Measurements from ENCODE around the gene ZNF385A. TPM values are rescaled to one million over a fixed set of nuclear protein-coding genes. Genes with fewer than 3 reads are reported as not detected.

ZNF385A gene
- total and polyA plus RNA-seq, 3 experiments from 2014 or later = 0.77 to 0.78 TPM; not detected in 1

GRCh38 chr12:54426690-54427089 is 42.2 kb upstream of the ZNF385A start:
- H3K27me3 ChIP-seq (ENCODE audit: insufficient read depth, low read length, poor library complexity, severe bottlenecking) = no peaks in the 10 kb centered on the region
- no peak for DNase-seq
- Mint-ChIP-seq H3K27me3 (peaks cover 8 to 18% of the 10 kb centered on the region in 2 donors), H3K36me3 (no peaks in the 10 kb centered on the region), H3K4me3 (no peak overlapping the region), H3K9me3 (no peaks in the 10 kb centered on the region), H3K27ac (peak overlapping the region in 1 of 8 donors; percentile 64), H3K4me1 (peaks cover 28 to 33% (median 31%) of the 10 kb centered on the region in 3 donors)
- CTCF ChIA-PET = interaction anchor here (1.6 to 7.5 kb wide), 3 partner anchors 12 to 46 kb away, joined by 3 to 45 read pairs (median 21); no protein-coding TSS in a partner anchor
- no peak overlapping the region for H3K27ac ChIP-seq (ENCODE audit: low read depth, low read length)
- H3K4me1 ChIP-seq (ENCODE audit: insufficient read depth, low read length) = peaks cover 19% of the 10 kb centered on the region
- H3K4me3 ChIP-seq (ENCODE audit: low read length) = no peak overlapping the region
- no peaks in the 10 kb centered on the region for H3K9me3 ChIP-seq (ENCODE audit: low read length)
- no peaks in the 10 kb centered on the region for H3K36me3 ChIP-seq (ENCODE audit: insufficient read depth, low read length)
- POLR2A ChIA-PET = no interaction called here

- Mint-ChIP-seq H3K27ac (peak overlapping the region in 2 of 8 donors; percentile 68 to 81), H3K27me3 (peaks cover 13 to 18% of the 10 kb centered on the region in 2 donors), H3K4me1 (peaks cover 29 to 38% (median 29%) of the 10 kb centered on the region in 3 donors), H3K9me3 (no peaks in the 10 kb centered on the region), H3K4me3 (no peak overlapping the region), H3K36me3 (no peaks in the 10 kb centered on the region)
- H3K27ac ChIP-seq (ENCODE audit: low read depth, low read length) = no peak overlapping the region
- no peaks in the 10 kb centered on the region for H3K9me3 ChIP-seq (ENCODE audit: low read length)
- H3K4me3 ChIP-seq (ENCODE audit: low read length) = no peak overlapping the region
- ChIA-PET POLR2A (no interaction called here), CTCF (interaction anchor here (0.5 to 7.5 kb wide), 4 partner anchors 8 to 28 kb away, joined by 3 to 45 read pairs (median 8); no protein-coding TSS in a partner anchor)
- DNase-seq = no peak
- no peaks in the 10 kb centered on the region for H3K27me3 ChIP-seq (ENCODE audit: insufficient read depth, low read length, poor library complexity, severe bottlenecking)
- peaks cover 20% of the 10 kb centered on the region for H3K4me1 ChIP-seq (ENCODE audit: insufficient read depth, low read length)
- no peaks in the 10 kb centered on the region for H3K36me3 ChIP-seq (ENCODE audit: insufficient read depth, low read length)
Observed at GRCh38 chr12:54425702-54426101, 41.2 kb upstream of the ZNF385A start.

GRCh38 chr12:54424224-54424623 is 39.7 kb upstream of the ZNF385A start:
- no peak for DNase-seq
- Mint-ChIP-seq H3K4me3 (no peak overlapping the region), H3K9me3 (no peaks in the 10 kb centered on the region), H3K27me3 (peaks cover 14% of the 10 kb centered on the region in 2 donors), H3K27ac (no peak overlapping the region), H3K4me1 (peaks cover 32 to 50% (median 38%) of the 10 kb centered on the region in 3 donors), H3K36me3 (no peaks in the 10 kb centered on the region)
- CTCF ChIA-PET = interaction anchor here (0.8 to 7.5 kb wide), 6 partner anchors 9 to 34 kb away, joined by 3 to 45 read pairs (median 3); no protein-coding TSS in a partner anchor
- H3K27me3 ChIP-seq (ENCODE audit: insufficient read depth, low read length, poor library complexity, severe bottlenecking) = no peaks in the 10 kb centered on the region
- H3K4me3 ChIP-seq (ENCODE audit: low read length) = no peak overlapping the region
- no peak overlapping the region for H3K27ac ChIP-seq (ENCODE audit: low read depth, low read length)
- no peaks in the 10 kb centered on the region for H3K9me3 ChIP-seq (ENCODE audit: low read length)
- H3K4me1 ChIP-seq (ENCODE audit: insufficient read depth, low read length) = peaks cover 34% of the 10 kb centered on the region
- POLR2A ChIA-PET = no interaction called here
- H3K36me3 ChIP-seq (ENCODE audit: insufficient read depth, low read length) = no peaks in the 10 kb centered on the region

GRCh38 chr12:54423816-54424150 is 39.2 kb upstream of the ZNF385A start:
- Histone ChIP-seq H3K9me3 (ENCODE audit: low read length) (no peaks in the 10 kb centered on the region), H3K4me1 (ENCODE audit: insufficient read depth, low read length) (peaks cover 30% of the 10 kb centered on the region), H3K36me3 (ENCODE audit: insufficient read depth, low read length) (no peaks in the 10 kb centered on the region), H3K4me3 (ENCODE audit: low read length) (no peak overlapping the region), H3K27me3 (ENCODE audit: insufficient read depth, low read length, poor library complexity, severe bottlenecking) (no peaks in the 10 kb centered on the region), H3K27ac (ENCODE audit: low read depth, low read length) (no peak overlapping the region)
- ChIA-PET POLR2A (no interaction called here), CTCF (interaction anchor here (1.0 to 7.5 kb wide), 3 partner anchors 16 to 24 kb away, joined by 3 to 45 read pairs (median 14); no protein-coding TSS in a partner anchor)
- no peak for DNase-seq
- Mint-ChIP-seq H3K27me3 (peaks cover 14% of the 10 kb centered on the region in 2 donors), H3K4me1 (peaks cover 28 to 49% (median 34%) of the 10 kb centered on the region in 3 donors), H3K9me3 (no peaks in the 10 kb centered on the region), H3K4me3 (no peak overlapping the region), H3K36me3 (peaks cover 0 to under 1% (median 0%) of the 10 kb centered on the region in 3 donors), H3K27ac (no peak overlapping the region)

GRCh38 chr12:54421879-54422250 is 37.3 kb upstream of the ZNF385A start:
- ChIA-PET CTCF (interaction anchor here (1.2 to 14.5 kb wide), 2 partner anchors 18 to 21 kb away, joined by 4 to 279 read pairs; no protein-coding TSS in a partner anchor), POLR2A (interaction anchor here (0.9 kb wide), 1 partner anchor 9 kb away, joined by 4 read pairs; no protein-coding TSS in a partner anchor)
- Mint-ChIP-seq H3K9me3 (no peaks in the 10 kb centered on the region), H3K27me3 (peaks cover 11 to 15% of the 10 kb centered on the region in 2 donors), H3K4me3 (peak overlapping the region in 4 of 7 donors; percentile 8 to 77 (median 22)), H3K4me1 (peaks cover 25 to 44% (median 31%) of the 10 kb centered on the region in 3 donors), H3K36me3 (peaks cover 0 to 13% (median 0%) of the 10 kb centered on the region in 3 donors), H3K27ac (peak overlapping the region in 6 of 8 donors; percentile 19 to 64 (median 58))
- Histone ChIP-seq H3K27me3 (ENCODE audit: insufficient read depth, low read length, poor library complexity, severe bottlenecking) (no peaks in the 10 kb centered on the region), H3K27ac (ENCODE audit: low read depth, low read length) (no peak overlapping the region), H3K9me3 (ENCODE audit: low read length) (no peaks in the 10 kb centered on the region), H3K4me3 (ENCODE audit: low read length) (no peak overlapping the region), H3K36me3 (ENCODE audit: insufficient read depth, low read length) (no peaks in the 10 kb centered on the region), H3K4me1 (ENCODE audit: insufficient read depth, low read length) (peaks cover 27% of the 10 kb centered on the region)
- DNase-seq = no peak

- no peak for DNase-seq
- Histone ChIP-seq H3K27ac (ENCODE audit: low read depth, low read length) (no peak overlapping the region), H3K4me1 (ENCODE audit: insufficient read depth, low read length) (peaks cover 32% of the 10 kb centered on the region), H3K27me3 (ENCODE audit: insufficient read depth, low read length, poor library complexity, severe bottlenecking) (no peaks in the 10 kb centered on the region), H3K36me3 (ENCODE audit: insufficient read depth, low read length) (peaks cover 4% of the 10 kb centered on the region), H3K9me3 (ENCODE audit: low read length) (no peaks in the 10 kb centered on the region), H3K4me3 (ENCODE audit: low read length) (no peak overlapping the region)
- Mint-ChIP-seq H3K4me3 (peak overlapping the region in 5 of 7 donors; percentile 8 to 83 (median 45)), H3K4me1 (peaks cover 30 to 50% (median 36%) of the 10 kb centered on the region in 3 donors), H3K27ac (peak overlapping the region in 5 of 8 donors; percentile 30 to 98 (median 90)), H3K27me3 (peaks cover 10 to 15% of the 10 kb centered on the region in 2 donors), H3K9me3 (no peaks in the 10 kb centered on the region), H3K36me3 (peaks cover 0 to 13% (median 0%) of the 10 kb centered on the region in 3 donors)
- ChIA-PET CTCF (interaction anchor here (0.6 to 14.5 kb wide), 4 partner anchors 12 to 116 kb away, joined by 3 to 279 read pairs (median 7); no protein-coding TSS in a partner anchor), POLR2A (interaction anchor here (0.7 to 0.9 kb wide), 2 partner anchors 9 to 141 kb away, joined by 3 to 4 read pairs; partner anchors contain the start of gene HNRNPA1)
Observed at GRCh38 chr12:54421175-54421878, 36.8 kb upstream of the ZNF385A start.

GRCh38 chr12:54420766-54421144 is 36.2 kb upstream of the ZNF385A start:
- Histone ChIP-seq H3K4me1 (ENCODE audit: insufficient read depth, low read length) (peaks cover 38% of the 10 kb centered on the region), H3K27me3 (ENCODE audit: insufficient read depth, low read length, poor library complexity, severe bottlenecking) (no peaks in the 10 kb centered on the region), H3K27ac (ENCODE audit: low read depth, low read length) (peak overlapping the region; percentile 91), H3K4me3 (ENCODE audit: low read length) (no peak overlapping the region), H3K9me3 (ENCODE audit: low read length) (no peaks in the 10 kb centered on the region), H3K36me3 (ENCODE audit: insufficient read depth, low read length) (peaks cover 4% of the 10 kb centered on the region)
- peak overlapping the region; percentile 71 to 98 (median 83) for H3K4me3 Mint-ChIP-seq
- POLR2A ChIA-PET = interaction anchor here (0.7 kb wide), 1 partner anchor 140 kb away, joined by 3 read pairs; the partner anchor contains the start of gene HNRNPA1
- H3K9me3 Mint-ChIP-seq = no peaks in the 10 kb centered on the region
- CTCF ChIA-PET = interaction anchor here (0.6 to 14.5 kb wide), 4 partner anchors 12 to 115 kb away, joined by 3 to 279 read pairs (median 7); no protein-coding TSS in a partner anchor
- H3K4me1 Mint-ChIP-seq = peaks cover 36 to 51% (median 42%) of the 10 kb centered on the region in 3 donors
- peak in 1 of 5 donors; percentile 26 for DNase-seq
- peak overlapping the region; percentile 52 to 98 (median 84) for H3K27ac Mint-ChIP-seq
- peaks cover 5 to 15% of the 10 kb centered on the region in 2 donors for H3K27me3 Mint-ChIP-seq
- peaks cover 0 to 13% (median 0%) of the 10 kb centered on the region in 3 donors for H3K36me3 Mint-ChIP-seq

Measured in CD8-positive, alpha-beta memory T cell (primary cell).